ENCODE results near the gene ZIC4.

Gene ZIC4

GRCh38 chr3:147394884-147395225 is 11.5 kb downstream of the ZIC4 start:
- no peaks in the 10 kb centered on the region for H3K9me3 ChIP-seq (ENCODE audit: control insufficient read depth, insufficient read depth, low read length)
- H3K4me3 ChIP-seq (ENCODE audit: low read depth, low read length), result no peak overlapping the region
- peaks cover 98% of the 10 kb centered on the region for H3K27me3 ChIP-seq (ENCODE audit: control insufficient read depth, insufficient read depth, low read length)
- no peak overlapping the region for H3K27ac ChIP-seq (ENCODE audit: low read depth, low read length)
- peaks cover 60% of the 10 kb centered on the region for H3K4me1 ChIP-seq (ENCODE audit: control insufficient read depth, insufficient read depth, low read length)
- no peak overlapping the region for H3K9ac ChIP-seq (ENCODE audit: low read depth, low read length)
- H3K36me3 ChIP-seq (ENCODE audit: control insufficient read depth, insufficient read depth, low read length), result no peaks in the 10 kb centered on the region

- peaks cover 64% of the 10 kb centered on the region for H3K4me1 ChIP-seq (ENCODE audit: control insufficient read depth, insufficient read depth, low read length)
- H3K27ac ChIP-seq (ENCODE audit: low read depth, low read length), result peak overlapping the region; percentile 59
- H3K9me3 ChIP-seq (ENCODE audit: control insufficient read depth, insufficient read depth, low read length), result no peaks in the 10 kb centered on the region
- H3K4me3 ChIP-seq (ENCODE audit: low read depth, low read length), result peak overlapping the region; percentile 72
- no peaks in the 10 kb centered on the region for H3K36me3 ChIP-seq (ENCODE audit: control insufficient read depth, insufficient read depth, low read length)
- peaks cover 98% of the 10 kb centered on the region for H3K27me3 ChIP-seq (ENCODE audit: control insufficient read depth, insufficient read depth, low read length)
- peak overlapping the region; percentile 72 for H3K9ac ChIP-seq (ENCODE audit: low read depth, low read length)
These were observed 12.1 kb downstream of the ZIC4 start for GRCh38 chr3:147393943-147394883.

GRCh38 chr3:147393261-147393942 is 12.9 kb downstream of the ZIC4 start:
- H3K9ac ChIP-seq (ENCODE audit: low read depth, low read length), result peak overlapping the region; percentile 72
- peak overlapping the region; percentile 72 for H3K4me3 ChIP-seq (ENCODE audit: low read depth, low read length)
- no peaks in the 10 kb centered on the region for H3K36me3 ChIP-seq (ENCODE audit: control insufficient read depth, insufficient read depth, low read length)
- H3K4me1 ChIP-seq (ENCODE audit: control insufficient read depth, insufficient read depth, low read length), result peaks cover 64% of the 10 kb centered on the region
- H3K27ac ChIP-seq (ENCODE audit: low read depth, low read length), result peak overlapping the region; percentile 59
- peaks cover 98% of the 10 kb centered on the region for H3K27me3 ChIP-seq (ENCODE audit: control insufficient read depth, insufficient read depth, low read length)
- H3K9me3 ChIP-seq (ENCODE audit: control insufficient read depth, insufficient read depth, low read length), result no peaks in the 10 kb centered on the region

GRCh38 chr3:147392625-147392946 is 13.8 kb downstream of the ZIC4 start:
- peak overlapping the region; percentile 26 for H3K27ac ChIP-seq (ENCODE audit: low read depth, low read length)
- H3K9ac ChIP-seq (ENCODE audit: low read depth, low read length), result peak overlapping the region; percentile 15; the same call in 1 of the 2 replicates

GRCh38 chr3:147391781-147392624 is 14.3 kb downstream of the ZIC4 start:
- no peaks in the 10 kb centered on the region for H3K9me3 ChIP-seq (ENCODE audit: control insufficient read depth, insufficient read depth, low read length)
- peak overlapping the region; percentile 72 for H3K4me3 ChIP-seq (ENCODE audit: low read depth, low read length)
- H3K27me3 ChIP-seq (ENCODE audit: control insufficient read depth, insufficient read depth, low read length), result peaks cover 98% of the 10 kb centered on the region
- H3K27ac ChIP-seq (ENCODE audit: low read depth, low read length), result peak overlapping the region; percentile 26
- H3K4me1 ChIP-seq (ENCODE audit: control insufficient read depth, insufficient read depth, low read length), result peaks cover 72% of the 10 kb centered on the region
- no peaks in the 10 kb centered on the region for H3K36me3 ChIP-seq (ENCODE audit: control insufficient read depth, insufficient read depth, low read length)
- peak overlapping the region; percentile 15; the same call in 1 of the 2 replicates for H3K9ac ChIP-seq (ENCODE audit: low read depth, low read length)

More at GRCh38 chr3:147392625-147392946, 13.8 kb downstream of the ZIC4 start:
- H3K9me3 ChIP-seq (ENCODE audit: control insufficient read depth, insufficient read depth, low read length), result no peaks in the 10 kb centered on the region
- peak overlapping the region; percentile 72 for H3K4me3 ChIP-seq (ENCODE audit: low read depth, low read length)
- H3K36me3 ChIP-seq (ENCODE audit: control insufficient read depth, insufficient read depth, low read length), result no peaks in the 10 kb centered on the region
- peaks cover 70% of the 10 kb centered on the region for H3K4me1 ChIP-seq (ENCODE audit: control insufficient read depth, insufficient read depth, low read length)
- H3K27me3 ChIP-seq (ENCODE audit: control insufficient read depth, insufficient read depth, low read length), result peaks cover 98% of the 10 kb centered on the region

- no peak overlapping the region for H3K9ac ChIP-seq (ENCODE audit: low read depth, low read length)
- peaks cover 98% of the 10 kb centered on the region for H3K27me3 ChIP-seq (ENCODE audit: control insufficient read depth, insufficient read depth, low read length)
- H3K9me3 ChIP-seq (ENCODE audit: control insufficient read depth, insufficient read depth, low read length), result no peaks in the 10 kb centered on the region
- H3K27ac ChIP-seq (ENCODE audit: low read depth, low read length), result no peak overlapping the region
- H3K4me1 ChIP-seq (ENCODE audit: control insufficient read depth, insufficient read depth, low read length), result peaks cover 72% of the 10 kb centered on the region
- H3K4me3 ChIP-seq (ENCODE audit: low read depth, low read length), result peak overlapping the region; percentile 72
- H3K36me3 ChIP-seq (ENCODE audit: control insufficient read depth, insufficient read depth, low read length), result no peaks in the 10 kb centered on the region
These were observed 15.5 kb downstream of the ZIC4 start for GRCh38 chr3:147390589-147391569.

GRCh38 chr3:147389717-147390116 is 16.6 kb downstream of the ZIC4 start:
- Histone ChIP-seq H3K27me3 (ENCODE audit: control insufficient read depth, insufficient read depth, low read length) (peaks cover 98% of the 10 kb centered on the region), H3K9ac (ENCODE audit: low read depth, low read length) (no peak overlapping the region), H3K36me3 (ENCODE audit: control insufficient read depth, insufficient read depth, low read length) (no peaks in the 10 kb centered on the region), H3K4me3 (ENCODE audit: low read depth, low read length) (no peak overlapping the region), H3K4me1 (ENCODE audit: control insufficient read depth, insufficient read depth, low read length) (peaks cover 66% of the 10 kb centered on the region), H3K9me3 (ENCODE audit: control insufficient read depth, insufficient read depth, low read length) (no peaks in the 10 kb centered on the region), H3K27ac (ENCODE audit: low read depth, low read length) (no peak overlapping the region)

GRCh38 chr3:147388700-147389580 is 17.4 kb downstream of the ZIC4 start:
- Histone ChIP-seq H3K27ac (ENCODE audit: low read depth, low read length) (no peak overlapping the region), H3K9me3 (ENCODE audit: control insufficient read depth, insufficient read depth, low read length) (no peaks in the 10 kb centered on the region), H3K4me1 (ENCODE audit: control insufficient read depth, insufficient read depth, low read length) (peaks cover 66% of the 10 kb centered on the region), H3K9ac (ENCODE audit: low read depth, low read length) (no peak overlapping the region), H3K36me3 (ENCODE audit: control insufficient read depth, insufficient read depth, low read length) (no peaks in the 10 kb centered on the region), H3K27me3 (ENCODE audit: control insufficient read depth, insufficient read depth, low read length) (peaks cover 98% of the 10 kb centered on the region), H3K4me3 (ENCODE audit: low read depth, low read length) (no peak overlapping the region)

- no peaks in the 10 kb centered on the region for H3K36me3 ChIP-seq (ENCODE audit: control insufficient read depth, insufficient read depth, low read length)
- no peak overlapping the region for H3K27ac ChIP-seq (ENCODE audit: low read depth, low read length)
- H3K9me3 ChIP-seq (ENCODE audit: control insufficient read depth, insufficient read depth, low read length), result no peaks in the 10 kb centered on the region
- H3K4me3 ChIP-seq (ENCODE audit: low read depth, low read length), result no peak overlapping the region; the same call in 1 of the 2 replicates
- H3K4me1 ChIP-seq (ENCODE audit: control insufficient read depth, insufficient read depth, low read length), result peaks cover 69% of the 10 kb centered on the region
- peaks cover 100% of the 10 kb centered on the region for H3K27me3 ChIP-seq (ENCODE audit: control insufficient read depth, insufficient read depth, low read length)
- H3K9ac ChIP-seq (ENCODE audit: low read depth, low read length), result no peak overlapping the region
These were observed 18.3 kb downstream of the ZIC4 start for GRCh38 chr3:147387885-147388699.
